GOT3 (cell line): ENCODE data around the gene RAB26.
"Not testable (repeated sequence)": the region's sequence is repeated elsewhere in the genome, so short reads cannot be mapped to it uniquely, and the experiment has no call there.

Experiments
- DNase-seq: peaks from one replicate; lab custom pipeline; 2025; ENCODE audit warnings: mixed read lengths; lab: John Stamatoyannopoulos, UW

RAB26 gene

GRCh38 chr16:2117341-2117740 is 31.1 kb upstream of the RAB26 start:
- not testable (repeated sequence) for DNase-seq

GRCh38 chr16:2117960-2118722 is 30.3 kb upstream of the RAB26 start:
- DNase-seq: not testable (repeated sequence)

- not testable (repeated sequence) for DNase-seq
Measured at GRCh38 chr16:2121325-2121724, 27.1 kb upstream of the RAB26 start.

- DNase-seq: no peak
Measured at GRCh38 chr16:2121853-2122252, 26.6 kb upstream of the RAB26 start.

- DNase-seq: no peak
Measured at GRCh38 chr16:2122429-2122828, 26.0 kb upstream of the RAB26 start.

GRCh38 chr16:2122934-2123683 is 25.3 kb upstream of the RAB26 start:
- DNase-seq: not testable (repeated sequence)

GRCh38 chr16:2123706-2124376 is 24.6 kb upstream of the RAB26 start:
- DNase-seq: not testable (repeated sequence)

GRCh38 chr16:2124377-2124693 is 24.1 kb upstream of the RAB26 start:
- not testable (repeated sequence) for DNase-seq

GRCh38 chr16:2124694-2125444 is 23.6 kb upstream of the RAB26 start:
- DNase-seq: not testable (repeated sequence)

- not testable (repeated sequence) for DNase-seq
Measured at GRCh38 chr16:2125609-2126008, 22.8 kb upstream of the RAB26 start.

- not testable (repeated sequence) for DNase-seq
Measured at GRCh38 chr16:2126161-2126743, 22.2 kb upstream of the RAB26 start.

- DNase-seq: not testable (repeated sequence)
Measured at GRCh38 chr16:2126928-2127556, 21.4 kb upstream of the RAB26 start.

GRCh38 chr16:2127630-2128280 is 20.7 kb upstream of the RAB26 start:
- not testable (repeated sequence) for DNase-seq

GRCh38 chr16:2129251-2129650 is 19.2 kb upstream of the RAB26 start:
- DNase-seq: not testable (repeated sequence)

- not testable (repeated sequence) for DNase-seq
Measured at GRCh38 chr16:2129890-2130447, 18.5 kb upstream of the RAB26 start.

- not testable (repeated sequence) for DNase-seq
Measured at GRCh38 chr16:2133797-2134196, 14.6 kb upstream of the RAB26 start.

GRCh38 chr16:2135071-2135470 is 13.4 kb upstream of the RAB26 start:
- DNase-seq: not testable (repeated sequence)

- DNase-seq: peak; percentile 99
Measured at GRCh38 chr16:2135770-2136490, 12.5 kb upstream of the RAB26 start, which contains the start of gene PKD1. Gene PKD1, minus strand, starts transcription at chr16:2135898. Its CDS starts 209 bp downstream, at chr16:2135689.
